Upper lobe of left lung (tissue), 4 donors: ENCODE results near the gene XRCC6.

Experiments
- CTCF ChIP-seq, 6 experiments: fragments of 450-650 bp in 4 of 6; fragments of 200-600 bp in 2 of 6; sonication (generic) in 2 of 6; IDR thresholded peaks; one replicate each; pipeline ENCODE4 v1.5.1; 2016 to 2019; ENCODE audit warnings: antibody characterized with exemption in 6 of 6
- EP300 ChIP-seq, 4 donors: sonication (generic); formaldehyde crosslinking; IDR thresholded peaks; one replicate each; pipeline ENCODE4 v1.5.1; 2017; ENCODE audit warnings: antibody characterized with exemption in 4 of 4, control low read depth in 2 of 4
- POLR2A ChIP-seq, 4 donors: fragments of 450-650 bp; IDR thresholded peaks; one replicate each; pipeline ENCODE4 v1.5.1; 2016 to 2017; ENCODE audit warnings: antibody characterized with exemption in 4 of 4, mild to moderate bottlenecking in 2 of 4
- POLR2AphosphoS5 ChIP-seq, 2 donors: sonication (generic); formaldehyde crosslinking; IDR thresholded peaks; one replicate each; pipeline ENCODE4 v1.5.1; 2017; ENCODE audit warnings: antibody characterized with exemption in 2 of 2

DNA sequence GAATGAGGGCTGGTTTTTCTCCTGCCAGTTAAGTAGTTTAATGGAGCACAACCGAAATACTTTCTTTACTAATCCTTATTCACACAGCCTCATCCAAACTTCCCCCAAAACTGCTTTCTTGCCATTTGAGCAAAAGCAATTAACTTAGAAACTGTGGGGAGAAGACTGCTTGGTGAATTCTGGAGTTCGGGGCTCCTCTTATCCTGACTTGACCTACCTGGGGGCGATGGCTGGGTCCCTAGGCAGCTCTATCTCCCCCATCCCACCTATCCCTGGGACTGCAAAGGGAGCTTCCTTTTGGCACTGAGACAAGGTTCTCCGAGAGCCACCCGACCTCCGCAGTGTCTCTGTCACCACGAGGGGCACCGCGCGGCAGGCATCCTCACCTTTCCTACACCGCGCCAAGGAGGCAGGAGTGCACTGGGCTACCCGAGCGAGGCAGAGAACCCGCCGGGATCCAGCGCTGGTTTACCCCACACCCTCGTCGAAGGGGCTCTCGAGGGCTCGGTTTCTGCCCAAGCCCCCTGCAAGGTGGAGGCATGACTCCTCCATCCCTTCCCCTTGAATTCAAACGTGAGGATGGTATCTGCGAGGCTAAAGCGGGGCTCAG is 1.0 kb upstream of the XRCC6 start:
- TF ChIP-seq CTCF (IDR thresholded peaks at IDR 0.05) (no peak), POLR2A (IDR thresholded peaks at IDR 0.05) (no peak), POLR2AphosphoS5 (IDR thresholded peaks at IDR 0.05) (no peak), EP300 (IDR thresholded peaks at IDR 0.05) (no peak)
